Choroid plexus epithelial cell (primary cell): Measurements from ENCODE around the gene OTOA.
"Not testable (repeated sequence)": the region's sequence is repeated elsewhere in the genome, so short reads cannot be mapped to it uniquely, and the experiment has no call there.

Source experiments
- DNase-seq: peaks from one replicate; pipeline ENCODE4 v3.0.0-alpha.2; 2010; ENCODE audit warnings: low read depth
- H3K4me3 ChIP-seq: 2 replicates; pipeline ENCODE4 v1.5.1; 2011; ENCODE audit warnings: low read depth, mild to moderate bottlenecking, control low read depth, low read length, moderate library complexity
- TF ChIP-seq, protein P1 (sequence below): conservative IDR thresholded peaks from 2 replicates; pipeline ENCODE4 v1.5.1; 2011; ENCODE audit warnings: low read depth, mild to moderate bottlenecking, control low read depth, inconsistent platforms, low read length, moderate library complexity

OTOA gene

GRCh38 chr16:21683184-21683583 is 19.4 kb downstream of the OTOA start:
- TF ChIP-seq, protein P1, sequence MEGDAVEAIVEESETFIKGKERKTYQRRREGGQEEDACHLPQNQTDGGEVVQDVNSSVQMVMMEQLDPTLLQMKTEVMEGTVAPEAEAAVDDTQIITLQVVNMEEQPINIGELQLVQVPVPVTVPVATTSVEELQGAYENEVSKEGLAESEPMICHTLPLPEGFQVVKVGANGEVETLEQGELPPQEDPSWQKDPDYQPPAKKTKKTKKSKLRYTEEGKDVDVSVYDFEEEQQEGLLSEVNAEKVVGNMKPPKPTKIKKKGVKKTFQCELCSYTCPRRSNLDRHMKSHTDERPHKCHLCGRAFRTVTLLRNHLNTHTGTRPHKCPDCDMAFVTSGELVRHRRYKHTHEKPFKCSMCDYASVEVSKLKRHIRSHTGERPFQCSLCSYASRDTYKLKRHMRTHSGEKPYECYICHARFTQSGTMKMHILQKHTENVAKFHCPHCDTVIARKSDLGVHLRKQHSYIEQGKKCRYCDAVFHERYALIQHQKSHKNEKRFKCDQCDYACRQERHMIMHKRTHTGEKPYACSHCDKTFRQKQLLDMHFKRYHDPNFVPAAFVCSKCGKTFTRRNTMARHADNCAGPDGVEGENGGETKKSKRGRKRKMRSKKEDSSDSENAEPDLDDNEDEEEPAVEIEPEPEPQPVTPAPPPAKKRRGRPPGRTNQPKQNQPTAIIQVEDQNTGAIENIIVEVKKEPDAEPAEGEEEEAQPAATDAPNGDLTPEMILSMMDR = no peak
- DNase-seq = no peak
- no peak overlapping the region for H3K4me3 ChIP-seq

DNA sequence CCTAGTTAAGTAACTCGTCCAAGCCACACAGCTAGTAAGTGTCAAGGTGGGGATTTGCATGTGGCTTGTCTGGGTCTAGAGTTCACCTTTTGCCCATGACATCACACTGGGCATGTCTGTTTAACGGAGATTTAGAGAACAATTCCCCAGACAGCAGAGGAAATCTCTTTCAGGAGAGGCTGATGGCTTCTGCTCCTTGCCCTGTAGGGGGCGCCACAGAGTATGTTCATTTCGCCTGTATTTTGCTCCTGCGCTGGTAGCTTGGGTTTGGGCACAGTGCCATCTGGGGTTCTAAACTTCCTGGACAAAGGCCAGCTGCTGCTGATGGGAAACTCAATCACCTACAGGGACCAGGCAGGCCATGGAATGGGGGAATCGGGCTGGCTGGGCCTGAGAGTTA is 20.4 kb downstream of the OTOA start:
- DNase-seq = no peak
- TF ChIP-seq, protein P1 = peak; percentile 47
- no peak overlapping the region for H3K4me3 ChIP-seq

DNA sequence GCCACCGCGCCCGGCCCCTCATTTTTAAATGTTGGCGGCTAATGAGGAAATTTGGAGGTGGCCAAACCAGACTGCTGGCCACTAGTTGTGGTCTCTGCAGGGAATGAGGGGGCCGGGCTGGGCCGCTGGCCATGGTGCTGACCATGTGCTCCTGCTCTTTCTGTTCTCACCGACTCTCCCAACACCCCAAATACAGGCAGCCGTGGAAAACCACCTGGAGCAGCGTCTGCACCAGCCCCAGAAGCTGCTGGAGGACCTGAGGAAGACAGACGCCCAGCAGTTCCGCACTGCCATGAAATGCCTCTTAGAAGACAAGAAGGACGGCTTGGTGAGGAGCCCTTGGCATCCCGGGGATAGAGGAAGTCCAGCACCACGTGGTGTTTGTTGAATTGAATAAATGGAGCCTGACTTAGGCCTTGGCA is 21.3 kb downstream of the OTOA start:
- no peak overlapping the region for H3K4me3 ChIP-seq
- no peak for DNase-seq
- TF ChIP-seq, protein P1 = no peak

DNA sequence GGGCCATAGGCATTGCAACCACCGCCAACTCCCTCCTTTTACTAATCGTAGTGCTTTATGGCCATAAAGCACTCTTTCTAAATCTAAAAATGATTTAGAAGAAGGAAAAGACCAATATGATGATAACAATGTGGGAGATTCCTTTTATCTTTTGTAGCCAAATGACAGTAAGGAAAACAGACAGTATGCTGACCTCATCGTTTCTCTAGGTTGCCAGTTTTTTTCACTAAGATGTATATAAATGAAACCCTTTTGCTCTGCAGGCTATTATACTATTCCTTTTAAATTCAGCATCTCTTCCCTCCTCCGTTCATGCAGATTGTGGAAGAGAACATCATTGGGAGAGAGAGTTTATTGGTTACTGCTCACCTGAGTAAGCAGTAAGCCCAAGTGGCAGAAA is 25.3 kb downstream of the OTOA start:
- no peak overlapping the region for H3K4me3 ChIP-seq
- TF ChIP-seq, protein P1 = no peak
- no peak for DNase-seq

DNA sequence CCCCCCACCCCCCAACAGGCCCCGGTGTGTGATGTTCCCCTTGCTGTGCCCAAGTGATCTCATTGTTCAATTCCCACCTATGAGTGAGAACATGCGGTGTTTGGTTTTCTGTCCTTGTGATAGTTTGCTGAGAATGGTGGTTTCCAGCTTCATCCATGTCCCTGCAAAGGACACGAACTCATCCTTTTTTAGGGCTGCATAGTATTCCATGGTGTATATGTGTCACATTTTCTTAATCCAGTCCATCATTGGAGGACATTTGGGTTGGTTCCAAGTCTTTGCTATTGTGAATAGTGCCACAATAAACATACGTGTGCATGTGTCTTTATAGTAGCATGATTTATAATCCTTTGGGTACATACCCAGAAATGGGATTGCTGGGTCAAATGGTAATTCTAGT is 27.2 kb downstream of the OTOA start:
- H3K4me3 ChIP-seq, DNase-seq: not testable (repeated sequence)

- TF ChIP-seq, protein P1 = no peak
- DNase-seq = no peak
- no peak overlapping the region for H3K4me3 ChIP-seq
Observed at GRCh38 chr16:21694609-21695008, 30.8 kb downstream of the OTOA start.

DNA sequence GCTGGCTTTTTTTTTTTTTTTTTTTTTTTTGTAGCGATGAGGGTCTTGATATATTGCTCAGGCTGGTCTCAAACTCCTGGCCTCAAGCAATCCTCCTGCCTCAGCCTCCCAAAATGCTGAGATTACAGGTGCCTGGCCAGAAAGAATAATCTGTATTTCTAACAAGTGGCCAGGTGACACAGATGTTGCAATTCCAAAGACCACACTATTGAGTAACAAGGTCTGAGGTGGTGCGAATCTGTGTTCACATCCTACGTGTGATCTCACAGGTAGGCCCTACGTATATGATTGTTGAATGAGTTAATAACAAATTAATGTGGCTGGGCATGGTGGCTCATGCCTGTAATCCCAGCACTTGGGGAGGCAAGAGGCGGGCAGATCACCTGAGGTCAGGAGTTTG is 33.3 kb downstream of the OTOA start:
- TF ChIP-seq, protein P1 = no peak
- H3K4me3 ChIP-seq = no peak overlapping the region
- DNase-seq = no peak
